Stromal cell of bone marrow (primary cell): ENCODE measurements around the gene PRDM4.
"Not testable (repeated sequence)": the region's sequence is repeated elsewhere in the genome, so short reads cannot be mapped to it uniquely, and the experiment has no call there.

ENCODE experiments used
- DNase-seq: peaks from one replicate; pipeline ENCODE4 v3.0.0-alpha.2; 2012; ENCODE audit warnings: low read depth

Gene PRDM4

DNA sequence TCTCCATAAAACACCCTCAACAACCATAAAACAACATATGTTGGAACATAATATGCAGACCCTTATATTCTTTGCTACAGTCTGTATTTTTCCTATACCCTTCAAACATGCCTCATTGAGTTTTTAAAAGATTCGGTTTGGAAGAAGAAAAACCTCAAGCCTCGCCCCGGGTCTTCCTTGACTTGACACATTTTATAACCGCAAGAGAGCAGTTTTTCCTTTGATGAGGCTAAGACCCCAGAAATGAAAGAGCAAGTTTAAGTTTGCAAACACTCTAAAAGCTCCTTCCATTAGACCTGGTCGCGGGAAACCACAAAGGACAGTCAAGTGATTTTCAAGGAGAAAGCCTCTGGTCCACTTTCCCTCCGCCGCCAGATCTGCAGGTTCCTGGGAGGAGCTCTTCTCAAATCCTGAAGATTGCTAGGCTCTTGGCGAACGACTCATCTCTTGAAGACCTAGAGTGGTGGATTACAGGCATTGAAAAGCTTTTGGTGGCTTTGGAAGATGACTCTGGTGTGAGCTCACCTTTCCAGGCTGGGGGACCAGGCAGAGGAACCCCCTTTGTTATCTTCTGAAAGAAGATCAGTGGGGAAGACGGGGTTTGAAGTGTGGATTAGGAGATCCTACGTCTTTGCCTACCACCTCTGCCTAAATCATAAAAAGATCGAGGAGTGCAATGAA lies 13.6 kb upstream of the PRDM4 start, which contains the start of gene ASCL4:
ASCL4 (plus strand) TSS at position 356 of the 681 bp plus-strand sequence. CDS start 515 bp downstream, outside the sequence.
- DNase-seq, result no peak

GRCh38 chr12:107767466-107767865 lies 6.5 kb upstream of the PRDM4 start:
- no peak for DNase-seq

GRCh38 chr12:107765316-107765715 lies 4.4 kb upstream of the PRDM4 start:
- no peak for DNase-seq

DNA sequence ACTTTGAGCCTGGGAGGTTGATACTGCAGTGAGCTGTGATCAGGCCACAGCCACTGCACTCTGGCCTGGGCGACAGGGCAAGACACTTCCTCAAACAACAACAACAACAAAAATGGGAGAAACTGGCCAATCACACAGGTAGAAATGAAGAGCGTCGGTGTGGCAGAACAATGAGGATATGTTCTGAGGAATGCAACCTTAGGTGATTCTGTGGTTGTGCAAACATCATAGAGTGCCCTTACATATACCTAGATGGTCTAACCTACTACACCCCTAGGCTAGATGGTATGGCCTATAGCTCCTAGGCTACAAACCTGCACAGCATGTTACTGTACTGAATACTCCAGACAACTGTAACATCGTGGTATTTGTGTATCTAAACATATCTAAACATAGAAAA lies 3.7 kb upstream of the PRDM4 start:
- DNase-seq, result no peak

- DNase-seq, result no peak
Measured at GRCh38 chr12:107762874-107763273, 1.9 kb upstream of the PRDM4 start.

DNA sequence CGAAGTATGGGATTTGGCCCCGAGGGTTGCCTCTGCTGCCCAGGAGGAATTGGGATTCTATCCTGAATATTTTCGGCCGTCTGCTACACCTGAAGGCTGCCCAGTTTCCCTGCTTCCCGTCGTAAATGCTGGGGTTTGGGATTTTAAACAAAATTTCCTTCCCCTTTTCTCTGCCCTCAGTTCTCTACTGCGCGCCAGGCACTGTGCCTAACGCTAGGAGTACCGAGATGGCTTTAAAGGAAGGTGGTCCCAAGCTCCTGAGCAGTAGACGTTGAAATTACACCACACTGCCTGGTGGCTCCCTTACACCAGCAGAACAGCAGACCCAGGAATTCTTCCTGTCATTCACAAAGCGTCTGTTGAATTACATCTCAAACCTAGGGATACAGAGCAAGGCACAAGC lies 566 bp upstream of the PRDM4 start:
- no peak for DNase-seq

- no peak for DNase-seq
Measured at GRCh38 chr12:107760207-107760808, 629 bp downstream of the PRDM4 start.

- DNase-seq, result peak; percentile 84
Measured at GRCh38 chr12:107759410-107759809, 1.5 kb downstream of the PRDM4 start.

DNA sequence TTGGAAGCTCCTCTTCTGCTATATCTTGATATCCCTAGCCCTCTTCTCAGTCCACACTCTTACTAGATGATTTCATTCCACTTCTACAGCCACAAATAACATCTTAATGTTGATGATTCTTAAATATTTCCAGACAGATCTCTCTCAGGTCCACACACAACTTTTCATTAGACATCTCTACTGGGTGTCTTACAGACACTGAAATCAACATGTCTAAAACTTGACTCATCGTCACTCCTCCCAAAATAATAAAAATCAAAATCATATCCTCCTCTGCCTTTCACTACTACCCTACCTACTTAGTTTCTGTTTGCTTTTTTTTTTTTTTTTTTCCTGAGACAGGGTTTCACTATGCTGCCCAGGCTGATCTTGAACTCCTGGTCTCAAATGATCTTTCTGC lies 11.9 kb downstream of the PRDM4 start:
- DNase-seq, result peak; percentile 29

GRCh38 chr12:107748472-107748871 lies 12.5 kb downstream of the PRDM4 start:
- DNase-seq, result peak; percentile 81

GRCh38 chr12:107736914-107737313 lies 24.0 kb downstream of the PRDM4 start:
- DNase-seq, result no peak

- DNase-seq, result no peak
Measured at GRCh38 chr12:107735763-107736162, 25.2 kb downstream of the PRDM4 start.

- DNase-seq, result no peak
Measured at GRCh38 chr12:107734139-107734538, 26.8 kb downstream of the PRDM4 start.

- no peak for DNase-seq
Measured at GRCh38 chr12:107732365-107732764, 28.6 kb downstream of the PRDM4 start.

GRCh38 chr12:107731366-107731765 lies 29.6 kb downstream of the PRDM4 start:
- no peak for DNase-seq

- DNase-seq, result no peak
Measured at GRCh38 chr12:107730618-107731341, 30.2 kb downstream of the PRDM4 start.

- DNase-seq, result not testable (repeated sequence)
Measured at GRCh38 chr12:107727742-107728141, 33.2 kb downstream of the PRDM4 start.

DNA sequence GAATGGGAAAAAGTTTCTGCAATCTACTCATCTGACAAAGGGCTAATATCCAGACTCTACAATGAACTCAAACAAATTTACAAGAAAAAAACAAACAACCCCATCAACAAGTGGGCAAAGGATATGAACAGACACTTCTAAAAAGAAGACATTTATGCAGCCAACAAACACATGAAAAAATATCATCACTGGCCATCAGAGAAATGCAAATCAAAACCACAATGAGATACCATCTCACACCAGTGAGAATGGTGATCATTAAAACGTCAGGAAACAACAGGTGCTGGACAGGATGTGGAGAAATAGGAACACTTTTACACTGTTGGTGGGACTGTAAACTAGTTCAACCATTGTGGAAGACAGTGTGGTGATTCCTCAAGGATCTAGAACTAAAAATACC lies 33.6 kb downstream of the PRDM4 start:
- DNase-seq, result not testable (repeated sequence)

- DNase-seq, result no peak
Measured at GRCh38 chr12:107718606-107719005, 42.3 kb downstream of the PRDM4 start.

GRCh38 chr12:107715780-107716179 lies 45.2 kb downstream of the PRDM4 start:
- no peak for DNase-seq

GRCh38 chr12:107705522-107705921 lies 55.4 kb downstream of the PRDM4 start:
- DNase-seq, result not testable (repeated sequence)

- DNase-seq, result no peak
Measured at GRCh38 chr12:107704041-107704440, 56.9 kb downstream of the PRDM4 start.

DNA sequence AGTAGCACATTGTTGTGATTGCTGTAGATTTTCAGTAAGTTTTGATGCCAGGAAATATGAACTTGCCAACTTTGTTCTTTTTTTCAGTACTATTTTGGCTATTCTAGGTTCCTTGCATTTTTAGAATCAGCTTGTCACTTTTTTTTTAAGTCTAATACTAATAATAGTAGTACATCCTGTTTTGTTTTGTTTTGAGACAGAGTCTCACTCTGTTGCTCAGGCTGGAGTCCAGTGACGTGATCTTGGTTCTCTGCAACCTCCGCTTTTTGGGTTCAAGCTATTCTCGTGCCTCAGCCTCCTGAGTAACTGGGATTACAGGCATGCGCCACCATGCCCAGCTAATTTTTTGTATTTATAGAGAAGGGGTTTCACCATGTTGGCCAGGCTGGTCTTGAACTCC lies 58.8 kb downstream of the PRDM4 start:
- no peak for DNase-seq
